HG02852 (cell line): ENCODE data around the gene IL17C.

ENCODE experiments used
- ATAC-seq: cut with Tn5 transposase; IDR thresholded peaks from one replicate; pipeline ENCODE4 v1.9.1; 2021; ENCODE audit warnings: mild to moderate bottlenecking, moderate library complexity; ENCODE audit not compliant: unreplicated experiment

Gene IL17C, protein sequence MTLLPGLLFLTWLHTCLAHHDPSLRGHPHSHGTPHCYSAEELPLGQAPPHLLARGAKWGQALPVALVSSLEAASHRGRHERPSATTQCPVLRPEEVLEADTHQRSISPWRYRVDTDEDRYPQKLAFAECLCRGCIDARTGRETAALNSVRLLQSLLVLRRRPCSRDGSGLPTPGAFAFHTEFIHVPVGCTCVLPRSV

DNA sequence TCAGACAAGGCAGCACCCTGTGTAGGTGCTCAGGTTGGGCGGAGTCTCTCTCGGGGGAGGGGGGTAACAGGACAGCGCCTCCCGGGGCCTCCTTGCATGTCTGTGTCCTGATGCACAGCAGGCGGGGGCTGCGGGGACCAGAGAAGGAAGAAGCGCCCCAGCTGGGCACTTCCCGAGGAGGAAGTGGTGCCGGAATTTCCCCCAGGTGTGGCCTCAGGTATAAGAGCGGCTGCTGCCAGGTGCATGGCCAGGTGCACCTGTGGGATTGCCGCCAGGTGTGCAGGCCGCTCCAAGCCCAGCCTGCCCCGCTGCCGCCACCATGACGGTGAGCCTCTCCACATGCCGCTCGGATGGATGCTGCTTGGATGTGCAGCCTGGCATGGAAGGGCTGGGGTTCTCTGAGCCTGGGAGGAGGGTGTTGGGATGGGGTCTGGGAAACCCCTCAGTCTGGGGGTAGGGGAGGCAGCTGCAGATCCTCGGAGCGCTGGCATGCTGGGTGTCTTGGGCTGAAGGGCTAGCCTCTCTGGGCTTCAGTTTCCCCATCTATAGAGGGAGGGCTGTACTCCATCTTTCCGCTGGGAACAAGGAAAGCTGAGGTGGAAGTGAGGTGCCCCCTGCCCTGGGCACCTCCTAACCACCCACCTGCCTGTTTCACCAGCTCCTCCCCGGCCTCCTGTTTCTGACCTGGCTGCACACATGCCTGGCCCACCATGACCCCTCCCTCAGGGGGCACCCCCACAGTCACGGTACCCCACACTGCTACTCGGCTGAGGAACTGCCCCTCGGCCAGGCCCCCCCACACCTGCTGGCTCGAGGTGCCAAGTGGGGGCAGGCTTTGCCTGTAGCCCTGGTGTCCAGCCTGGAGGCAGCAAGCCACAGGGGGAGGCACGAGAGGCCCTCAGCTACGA, at the start of gene IL17C:
TSS of gene IL17C (plus strand) at position 250 of the 908 bp plus-strand sequence. CDS start at position 320, 70 bp downstream.
- no peak for ATAC-seq

DNA sequence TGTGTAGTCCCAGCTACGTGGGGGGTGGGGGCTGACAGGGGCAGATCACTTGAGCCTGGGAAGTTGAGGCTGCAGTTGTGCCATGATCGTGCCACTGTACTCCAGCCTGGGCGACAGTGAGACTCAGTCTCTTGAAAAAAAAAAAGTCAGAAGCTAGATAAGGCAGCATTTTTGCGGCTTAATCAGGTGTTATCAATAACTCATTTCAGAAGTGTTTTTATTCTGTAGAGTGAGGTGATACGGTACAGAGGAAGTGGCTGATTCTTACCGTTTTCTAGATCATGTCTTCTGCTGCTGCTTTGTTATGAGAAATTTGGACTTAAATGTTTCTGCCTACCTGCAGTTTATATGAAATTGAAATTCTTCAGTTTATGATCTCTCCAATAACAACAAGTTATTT, 49.6 kb upstream of the IL17C start:
- ATAC-seq: no peak

DNA sequence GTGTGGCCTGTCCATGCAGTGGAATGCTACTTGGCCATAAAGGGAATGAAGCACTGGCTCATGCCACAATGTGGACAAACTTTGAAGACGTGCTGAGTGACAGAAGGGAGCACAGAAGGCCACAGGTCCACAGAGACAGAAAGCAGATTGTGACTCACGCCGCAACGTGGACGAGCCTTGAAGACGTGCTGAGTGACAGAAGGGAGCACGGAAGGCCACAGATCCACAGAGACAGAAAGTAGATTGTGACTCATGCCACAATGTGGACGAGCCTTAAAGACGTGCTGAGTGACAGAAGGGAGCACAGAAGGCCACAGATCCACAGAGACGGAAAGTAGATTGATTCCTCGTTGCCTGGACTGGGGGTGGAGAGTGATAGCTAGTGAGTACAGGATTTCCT, 48.9 kb upstream of the IL17C start:
- ATAC-seq: no peak

DNA sequence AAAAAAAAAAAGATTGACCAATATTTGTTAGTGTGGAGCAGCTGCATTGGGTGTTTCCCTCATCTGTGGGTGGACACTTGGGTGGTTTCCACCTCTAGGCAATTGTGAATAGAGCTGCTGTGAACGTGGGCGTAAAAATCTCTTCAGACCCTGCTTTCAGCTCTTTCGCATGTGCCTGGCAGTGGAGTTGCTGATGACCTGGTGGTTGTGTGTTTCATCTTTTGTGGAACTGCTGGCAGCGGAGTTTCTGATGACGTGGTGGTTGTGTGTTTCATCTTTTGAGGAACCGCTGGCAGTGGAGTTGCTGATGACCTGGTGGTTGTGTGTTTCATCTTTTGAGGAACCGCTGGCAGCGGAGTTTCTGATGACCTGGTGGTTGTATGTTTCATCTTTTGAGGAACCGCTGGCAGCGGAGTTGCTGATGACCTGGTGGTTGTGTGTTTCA, 46.8 kb upstream of the IL17C start:
- peak; percentile 43 for ATAC-seq

DNA sequence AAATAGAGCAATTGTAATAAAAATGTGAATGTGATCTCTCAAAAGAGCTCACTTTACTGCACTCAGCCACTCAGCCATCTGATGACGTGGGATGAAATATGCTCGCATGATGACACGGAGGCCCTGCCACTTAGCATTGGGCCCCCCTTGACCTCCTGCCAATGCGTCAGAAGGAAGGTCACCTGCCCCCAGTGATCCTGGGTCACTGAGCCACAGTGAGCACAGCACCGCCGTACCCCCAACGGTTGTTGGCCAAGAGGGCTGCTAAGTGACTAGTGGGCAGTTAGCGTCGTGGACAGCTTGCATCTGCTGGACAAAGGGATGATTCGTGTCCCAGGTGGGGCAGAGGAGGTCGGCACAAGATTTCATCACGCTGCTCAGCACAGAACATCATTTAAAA, 45.3 kb upstream of the IL17C start:
- ATAC-seq: no peak

DNA sequence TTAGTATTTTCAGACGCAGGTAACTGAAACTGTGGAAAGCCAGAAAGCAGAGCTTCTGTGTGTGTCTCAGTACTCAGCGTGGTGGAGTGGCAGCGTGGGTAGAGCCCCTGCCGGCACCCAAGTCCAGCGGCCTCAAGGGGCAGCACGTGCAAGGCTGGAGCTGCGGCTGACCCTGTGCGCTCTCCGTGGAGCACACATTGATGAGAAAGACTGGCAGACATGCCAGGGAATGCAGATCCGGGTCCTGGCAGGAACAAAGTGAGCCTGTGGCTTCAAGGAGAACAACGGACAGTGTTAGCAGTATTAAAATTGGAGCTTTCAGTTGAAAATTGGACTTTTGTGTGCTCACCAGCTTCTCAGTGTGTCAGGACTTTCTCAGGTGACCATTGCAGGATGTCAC, 44.9 kb upstream of the IL17C start:
- ATAC-seq: no peak

DNA sequence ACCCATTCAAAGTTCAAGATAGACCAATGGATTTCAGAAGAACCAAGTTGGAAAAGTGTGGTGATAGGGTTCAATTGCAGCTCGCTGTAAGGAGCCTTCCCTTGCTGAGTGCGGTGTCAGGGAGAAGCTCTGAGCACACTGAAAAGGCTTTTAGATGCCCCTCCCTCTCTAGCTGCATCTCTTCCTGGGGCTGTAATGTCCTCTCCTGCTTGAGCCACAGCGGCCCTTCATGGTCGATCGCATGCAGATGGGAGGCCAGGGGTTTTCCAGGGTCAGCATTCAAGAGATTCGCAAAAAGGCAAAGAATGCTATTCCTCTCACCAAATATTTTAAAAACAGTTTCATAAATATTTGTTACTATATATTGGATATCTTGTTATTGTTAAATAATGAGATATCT, 44.5 kb upstream of the IL17C start:
- ATAC-seq: no peak

DNA sequence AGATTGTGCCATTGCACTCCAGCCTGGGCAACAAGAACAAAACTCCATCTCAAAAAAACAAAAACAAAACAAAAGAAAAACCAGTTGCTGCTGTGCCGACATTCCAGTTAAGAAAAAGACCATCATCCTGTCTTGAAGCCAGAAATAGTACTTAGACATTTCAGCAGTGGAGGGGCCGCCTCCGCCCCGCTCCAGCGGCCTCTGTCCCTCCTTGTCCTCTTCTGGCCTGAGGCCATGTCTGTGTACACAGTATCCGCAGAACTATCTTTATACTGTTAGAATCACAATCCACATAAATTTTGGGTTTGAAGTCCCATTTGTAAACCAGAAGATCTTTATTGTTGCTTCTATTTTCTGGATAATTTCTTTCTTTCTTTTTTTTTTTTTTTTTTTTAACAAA, 43.3 kb upstream of the IL17C start:
- no peak for ATAC-seq

DNA sequence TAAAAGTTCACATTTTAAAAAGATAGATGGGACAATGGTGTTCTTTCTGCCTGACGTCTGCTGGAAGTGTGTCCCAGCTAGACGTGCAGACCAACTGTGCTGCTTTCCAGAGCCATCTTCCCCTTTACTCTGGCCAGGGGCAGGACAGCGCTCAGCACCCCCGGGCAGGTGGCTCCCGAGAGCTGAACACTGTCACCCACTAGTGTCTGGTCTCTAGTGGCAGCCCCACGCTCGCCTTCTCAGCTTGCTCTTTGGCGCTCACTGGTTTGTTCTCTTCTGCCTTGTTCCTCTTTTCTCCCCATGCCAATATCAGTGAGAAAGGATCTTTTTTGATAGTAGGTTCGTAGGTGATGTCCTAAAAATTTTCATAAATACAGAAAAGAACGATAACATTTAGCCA, 42.5 kb upstream of the IL17C start:
- no peak for ATAC-seq

DNA sequence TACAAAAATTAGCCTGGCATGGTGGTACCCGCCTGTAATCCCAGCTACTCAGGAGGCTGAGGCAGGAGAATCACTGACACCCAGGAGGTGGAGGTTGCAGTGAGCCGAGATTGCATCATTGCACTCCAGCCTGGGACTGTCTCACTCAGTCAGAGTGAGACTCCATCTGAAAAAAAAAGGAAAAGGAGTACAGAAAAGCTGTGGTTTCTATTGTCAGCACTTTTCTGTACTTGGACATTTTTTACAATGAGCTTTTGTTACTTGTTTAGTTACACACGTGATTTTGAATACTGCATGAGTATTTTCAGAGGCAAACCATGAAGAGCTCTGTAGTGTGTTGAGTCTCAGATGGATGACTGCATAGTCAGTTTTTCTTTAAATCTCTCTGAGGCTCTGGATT, 41.9 kb upstream of the IL17C start:
- no peak for ATAC-seq

DNA sequence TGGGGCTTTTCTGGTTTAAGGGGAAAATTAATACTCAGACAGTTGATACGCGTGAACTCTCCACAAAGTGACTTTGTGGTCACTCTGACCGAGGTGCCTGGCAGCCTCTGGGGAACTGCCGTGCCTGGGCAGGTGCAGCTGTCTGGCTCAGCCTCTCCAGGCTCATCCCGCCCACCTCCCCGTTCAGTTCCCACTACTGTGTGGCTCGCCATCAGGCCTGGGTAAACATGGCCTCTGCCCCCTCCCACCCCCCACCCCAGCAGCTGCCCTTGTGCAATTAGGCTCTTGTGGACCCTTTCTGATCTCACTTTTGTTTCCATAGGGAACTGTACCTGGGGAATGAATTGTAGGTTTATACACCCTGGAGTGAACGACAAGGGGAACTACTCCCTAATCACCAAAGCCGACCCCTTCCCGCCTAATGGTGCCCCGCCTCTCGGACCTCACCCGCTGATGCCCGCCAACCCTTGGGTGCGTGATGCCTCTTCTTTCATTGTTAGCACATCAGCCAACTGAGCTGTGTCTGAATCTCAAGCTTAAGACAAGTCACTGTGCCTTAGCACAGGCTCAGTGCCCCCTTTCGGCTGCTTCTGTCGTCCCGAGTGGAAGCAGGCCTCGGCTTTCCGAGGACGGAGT, 40.4 kb upstream of the IL17C start:
- ATAC-seq: no peak

DNA sequence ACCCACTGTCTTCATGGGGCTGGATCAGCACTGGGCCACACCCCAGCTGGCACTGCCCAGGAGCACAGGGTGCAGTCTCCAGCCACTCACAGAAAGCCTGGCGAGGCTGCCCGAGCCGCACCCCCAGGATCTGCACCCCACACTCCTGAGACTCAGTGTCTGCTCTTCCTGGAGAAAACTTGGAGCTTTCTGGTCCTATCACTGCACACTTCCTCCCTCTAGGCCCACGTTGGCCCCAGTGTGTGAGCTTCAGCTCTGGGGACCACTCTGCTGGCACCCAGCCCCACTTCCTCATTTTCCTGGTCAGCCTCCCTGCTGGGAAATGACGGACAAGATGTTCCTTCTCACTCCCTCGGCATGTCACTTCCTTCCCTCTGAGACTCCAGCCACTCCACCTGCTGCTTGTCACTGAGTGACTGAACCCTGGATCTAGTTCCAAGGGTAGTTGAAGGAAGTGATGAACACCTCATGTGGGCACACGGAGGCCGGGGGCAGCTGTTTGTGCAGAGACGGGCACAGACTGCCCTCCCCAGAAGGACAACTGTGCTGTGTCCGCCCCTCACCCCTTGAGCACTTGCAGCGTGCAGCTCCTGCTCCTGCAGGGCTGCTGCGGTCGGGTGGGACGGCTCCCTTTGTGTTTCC, 39.2 kb upstream of the IL17C start:
- no peak for ATAC-seq

DNA sequence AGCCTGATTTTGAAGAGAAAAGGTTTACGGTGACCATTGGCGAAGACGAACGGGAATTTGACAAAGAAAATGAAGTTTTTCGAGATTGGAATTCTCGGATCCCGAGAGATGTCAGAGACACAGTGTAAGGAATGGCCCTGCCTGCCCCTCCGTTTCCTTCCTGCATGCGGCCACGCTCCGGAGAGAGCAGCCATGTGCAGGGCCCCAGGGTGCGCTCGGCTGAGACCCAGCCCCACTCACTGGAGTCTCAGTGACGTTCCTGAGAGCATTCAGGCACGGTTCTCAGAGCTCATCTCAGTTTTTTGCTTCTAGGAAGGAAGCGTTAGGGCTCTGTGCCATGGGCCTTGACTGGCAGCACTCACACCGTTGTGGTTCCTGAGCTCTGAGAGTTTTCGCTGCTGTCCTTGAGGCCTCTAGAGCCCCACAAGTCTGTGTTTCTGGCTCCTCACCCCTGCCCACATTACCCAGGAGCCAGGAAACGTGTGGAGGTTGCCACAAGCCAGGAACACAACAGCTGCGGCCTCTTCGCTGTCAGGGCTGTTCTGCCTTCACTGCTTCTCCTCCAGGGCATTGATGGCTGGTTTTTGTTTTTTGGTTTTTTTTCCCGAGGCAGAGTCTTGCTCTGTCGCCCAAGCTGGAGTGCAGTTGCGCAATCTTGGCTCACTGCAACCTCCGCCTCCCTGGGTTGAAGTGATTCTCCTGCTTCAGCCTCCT, 38.4 kb upstream of the IL17C start:
- ATAC-seq: no peak

DNA sequence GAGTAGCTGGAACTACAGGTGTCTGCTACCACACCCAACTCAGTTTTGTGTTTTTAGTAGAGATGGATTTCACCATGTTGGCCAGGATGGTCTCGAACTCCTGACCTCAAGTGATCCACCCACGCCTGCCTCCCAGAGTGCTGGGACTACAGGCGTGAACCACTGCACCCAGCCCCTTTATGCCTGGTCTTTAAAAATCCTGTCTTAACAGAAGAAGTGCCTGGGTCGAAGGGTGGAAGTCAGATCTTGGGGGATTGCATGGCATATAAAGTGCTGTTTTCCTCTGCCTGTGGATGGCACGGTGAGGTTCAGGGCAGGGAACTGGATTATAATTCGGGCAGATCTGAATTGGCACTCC, 37.9 kb upstream of the IL17C start:
- ATAC-seq: no peak

DNA sequence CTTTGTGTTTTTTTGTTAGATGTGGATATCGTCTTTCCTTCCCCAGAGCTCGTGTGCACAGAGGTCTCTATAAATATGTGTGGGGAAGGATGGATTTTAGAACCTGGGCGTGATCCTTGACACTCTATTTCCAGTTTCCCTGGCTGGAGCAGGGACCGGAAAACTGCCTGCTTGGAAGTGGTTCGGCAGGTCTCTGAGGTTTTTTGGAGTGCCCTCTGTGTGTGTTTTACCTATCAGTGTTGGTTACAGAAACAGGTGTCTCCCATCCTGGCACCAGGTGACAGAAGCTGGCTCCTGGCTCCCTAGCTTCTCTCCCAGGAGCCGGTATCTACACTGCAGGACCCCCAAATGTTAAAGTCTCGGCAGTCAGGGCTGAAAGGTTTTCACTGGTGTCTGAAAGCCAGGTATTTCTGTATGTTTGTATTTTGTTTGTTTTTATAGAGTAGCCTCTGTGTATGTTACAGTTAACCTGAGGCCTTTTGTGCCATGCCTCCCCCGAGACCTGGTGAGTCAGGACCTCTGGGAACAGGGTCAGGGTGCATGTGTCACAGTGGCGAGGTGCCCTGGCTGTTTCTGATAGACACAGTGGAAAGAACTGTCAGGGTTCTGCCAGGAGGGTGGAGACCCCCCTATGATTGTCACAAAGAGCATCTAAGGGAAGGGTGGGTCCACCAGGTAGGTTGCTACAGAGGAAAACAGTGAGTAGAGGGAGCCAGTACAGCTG, 36.9 kb upstream of the IL17C start:
- no peak for ATAC-seq

DNA sequence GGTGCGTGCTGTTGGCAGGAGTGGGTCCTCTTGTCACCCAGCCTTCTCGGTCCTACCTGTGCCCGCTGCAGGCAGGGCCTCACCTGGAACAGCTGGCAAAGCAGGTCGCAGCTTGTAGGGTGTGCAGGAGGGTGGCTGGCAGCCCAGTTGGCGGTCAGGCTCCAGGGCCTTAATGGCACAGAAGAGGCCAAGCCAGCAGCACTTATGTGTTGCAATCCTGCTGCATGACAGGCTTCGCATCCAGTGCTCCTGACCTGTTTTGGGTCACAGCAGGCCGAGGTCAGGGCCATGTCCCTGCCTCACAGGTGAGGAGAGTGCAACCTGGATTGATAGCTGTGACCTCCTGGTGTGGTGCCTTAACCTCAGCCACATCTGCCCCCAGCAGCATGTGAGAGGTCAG, 36.3 kb upstream of the IL17C start:
- no peak for ATAC-seq

DNA sequence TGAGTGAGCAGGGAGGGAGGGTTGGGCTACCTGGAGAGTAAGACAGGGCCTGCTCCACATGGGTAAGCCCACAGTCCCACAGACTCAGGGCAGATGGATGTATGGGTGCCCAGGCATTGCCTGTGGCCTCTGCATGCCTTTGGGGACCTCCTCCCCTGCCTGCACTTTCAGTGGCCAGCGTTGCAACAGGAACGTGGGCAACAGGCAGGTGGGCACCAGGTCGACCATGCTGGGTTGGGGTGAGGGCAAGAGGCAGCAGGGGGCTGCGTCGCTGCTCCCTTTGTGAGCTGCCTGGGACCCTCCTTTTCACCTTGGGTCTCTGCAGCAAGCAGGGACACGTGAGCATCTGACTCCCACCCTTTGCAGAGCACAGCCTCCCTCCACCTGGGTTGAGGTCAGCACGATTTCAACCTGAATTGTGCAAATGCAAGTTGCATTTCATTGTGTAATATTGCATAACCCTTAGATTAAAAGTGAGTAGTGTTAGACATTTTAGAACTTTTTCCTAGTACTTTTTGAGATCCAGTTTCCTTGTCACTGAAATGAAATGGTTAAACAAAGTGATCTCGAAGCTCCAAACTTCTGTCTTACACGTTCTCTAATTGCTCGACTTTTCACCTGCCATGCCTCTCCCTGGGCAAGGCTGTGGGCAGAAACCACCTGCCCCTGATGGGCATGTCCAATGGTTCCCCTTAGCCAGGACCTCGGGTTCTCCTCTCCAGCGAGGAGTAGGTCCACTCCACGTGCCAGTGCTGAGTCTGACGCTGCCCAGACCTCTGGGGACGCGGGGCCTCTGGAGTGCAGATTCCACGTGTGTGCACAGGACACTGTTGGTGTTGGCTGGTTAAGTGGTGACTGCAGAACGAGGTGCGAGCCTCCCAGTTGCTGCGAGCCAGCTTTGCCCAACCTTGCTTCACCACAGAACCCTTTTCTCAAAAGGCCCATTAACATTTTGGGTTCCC, 32.9 kb upstream of the IL17C start:
- no peak for ATAC-seq

DNA sequence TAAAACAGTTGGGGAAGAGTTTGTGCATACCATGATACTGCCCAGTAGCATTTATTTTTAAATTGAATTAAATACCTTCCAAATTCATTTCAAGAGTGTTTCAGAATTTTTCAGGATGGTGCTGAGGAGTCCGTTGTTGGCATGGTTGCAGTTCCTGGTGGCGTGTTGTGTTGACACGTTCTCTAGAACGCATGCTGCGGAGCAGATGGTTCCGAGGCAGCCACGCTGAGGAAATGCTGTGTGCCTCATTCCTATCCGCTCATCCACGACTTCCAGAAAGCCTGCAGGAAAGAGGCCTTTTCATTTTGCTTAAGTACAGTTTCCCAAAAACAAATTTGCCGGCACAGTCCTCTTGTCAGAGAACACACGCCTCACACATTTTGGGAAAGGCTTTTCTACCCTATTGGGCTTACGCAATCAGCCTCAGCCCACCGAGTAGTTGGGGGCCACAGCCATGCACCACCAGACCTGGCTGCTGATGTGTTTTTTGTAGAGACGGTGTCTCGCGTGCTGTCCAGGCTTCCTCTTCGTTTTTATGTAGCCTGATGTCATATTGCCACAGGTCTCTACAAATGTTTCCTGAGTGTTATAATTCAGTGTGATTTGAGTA, 32.1 kb upstream of the IL17C start:
- no peak for ATAC-seq

DNA sequence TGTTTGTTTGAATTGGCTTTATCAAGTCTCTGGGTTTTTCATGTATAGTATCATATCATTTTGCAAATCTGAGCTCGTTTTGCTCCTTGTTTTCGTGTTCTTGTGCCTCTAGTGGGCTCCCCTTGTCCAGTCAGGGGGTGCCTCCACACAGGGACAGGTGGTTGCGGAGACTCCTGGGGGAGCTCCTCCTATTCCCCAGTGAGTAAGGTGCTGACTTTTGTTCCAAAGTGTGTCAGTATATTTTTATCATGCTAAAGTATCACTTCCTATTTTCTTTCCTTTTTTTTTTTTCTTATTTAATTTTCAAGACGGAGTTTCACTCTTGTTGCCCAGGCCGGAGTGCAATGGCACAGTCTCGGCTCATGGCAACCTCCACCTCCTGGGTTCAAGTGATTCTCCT, 30.3 kb upstream of the IL17C start:
- ATAC-seq: no peak
